HL-60/S4 (cell line): ENCODE data around the gene EEF2KMT.
"Not testable (repeated sequence)": the region's sequence is repeated elsewhere in the genome, so short reads cannot be mapped to it uniquely, and the experiment has no call there.

ENCODE experiments used
- in situ Hi-C: fragments of 300-500 bp; cut with MboI; formaldehyde crosslinking; loops from 2 replicates; pipeline ENCODE4 v1.14.3; 2022; ENCODE audit warnings: low sequenced_read_pairs

Gene EEF2KMT

GRCh38 chr16:5096437-5097060, 1.0 kb downstream of the EEF2KMT start:
- in situ Hi-C loops = not testable (repeated sequence)

- in situ Hi-C loops = not testable (repeated sequence)
Observed at GRCh38 chr16:5095145-5095830, 2.3 kb downstream of the EEF2KMT start.

DNA sequence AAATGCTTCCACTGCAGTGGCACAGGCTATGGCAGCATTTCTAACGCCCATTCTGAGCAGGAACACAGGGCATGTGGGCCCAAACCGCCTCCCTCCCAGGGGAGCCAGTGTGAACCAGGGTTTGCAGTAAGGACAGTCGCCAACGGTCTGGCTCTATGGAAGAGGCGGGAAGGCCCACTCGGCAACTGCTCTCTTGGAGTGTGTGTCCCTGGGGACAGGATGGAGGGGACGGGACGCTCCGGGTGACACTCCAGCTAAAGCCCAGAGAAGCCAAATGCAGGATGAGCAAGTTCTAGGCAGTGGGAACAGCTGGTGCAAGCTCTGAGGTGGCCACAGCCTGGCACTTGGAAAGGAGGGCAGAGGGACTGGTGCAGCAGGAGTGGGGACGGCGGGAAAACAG, 3.8 kb downstream of the EEF2KMT start:
- in situ Hi-C loops = not testable (repeated sequence)

DNA sequence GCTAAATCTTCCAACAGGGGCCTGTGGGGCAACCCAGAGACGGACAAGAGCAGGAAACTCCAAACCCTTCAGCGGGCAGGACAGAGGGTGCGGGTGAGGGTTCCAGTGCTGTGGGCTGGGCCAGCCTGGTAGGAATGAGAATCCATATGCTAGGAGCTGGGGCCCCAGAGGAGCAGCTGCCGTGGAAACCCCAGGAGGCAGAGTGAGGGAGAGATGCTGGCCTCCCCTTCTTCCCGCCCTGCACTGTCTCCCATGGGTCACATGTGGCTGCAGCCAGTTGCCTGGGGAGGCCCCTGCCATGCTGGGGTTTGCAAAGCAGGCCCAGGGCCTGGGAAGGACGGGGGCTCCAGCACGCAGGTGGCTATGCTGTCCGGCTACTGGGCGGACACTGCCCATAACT, 4.5 kb downstream of the EEF2KMT start:
- in situ Hi-C loops = not testable (repeated sequence)

- in situ Hi-C loops = not testable (repeated sequence)
Observed at GRCh38 chr16:5090592-5090991, 7.0 kb downstream of the EEF2KMT start.

GRCh38 chr16:5089911-5090555, 7.6 kb downstream of the EEF2KMT start:
- in situ Hi-C loops = not testable (repeated sequence)

DNA sequence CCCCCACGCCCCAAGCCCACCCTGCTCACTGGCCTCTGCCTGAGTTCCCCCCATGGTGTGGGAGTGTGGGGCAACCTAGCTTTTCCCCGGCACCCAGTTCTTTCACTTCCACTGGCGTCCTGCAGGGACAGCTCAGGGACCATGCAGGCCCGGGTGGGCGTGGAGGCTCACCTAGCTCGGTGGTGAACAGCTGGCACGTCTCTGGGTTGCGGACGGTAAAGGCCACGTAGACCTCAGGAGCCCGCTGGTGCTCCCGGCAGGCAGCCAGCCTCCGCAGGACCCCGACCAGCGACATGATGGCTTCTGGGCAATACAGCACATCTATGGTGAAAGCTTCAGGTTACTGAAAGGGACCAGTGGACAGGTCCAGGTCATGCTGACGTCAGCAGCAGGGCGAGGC, 8.7 kb downstream of the EEF2KMT start:
- in situ Hi-C loops = not testable (repeated sequence)

GRCh38 chr16:5088086-5088790, 9.4 kb downstream of the EEF2KMT start:
- in situ Hi-C loops = not testable (repeated sequence)

GRCh38 chr16:5085716-5086115, 11.9 kb downstream of the EEF2KMT start:
- in situ Hi-C loops = not testable (repeated sequence)

DNA sequence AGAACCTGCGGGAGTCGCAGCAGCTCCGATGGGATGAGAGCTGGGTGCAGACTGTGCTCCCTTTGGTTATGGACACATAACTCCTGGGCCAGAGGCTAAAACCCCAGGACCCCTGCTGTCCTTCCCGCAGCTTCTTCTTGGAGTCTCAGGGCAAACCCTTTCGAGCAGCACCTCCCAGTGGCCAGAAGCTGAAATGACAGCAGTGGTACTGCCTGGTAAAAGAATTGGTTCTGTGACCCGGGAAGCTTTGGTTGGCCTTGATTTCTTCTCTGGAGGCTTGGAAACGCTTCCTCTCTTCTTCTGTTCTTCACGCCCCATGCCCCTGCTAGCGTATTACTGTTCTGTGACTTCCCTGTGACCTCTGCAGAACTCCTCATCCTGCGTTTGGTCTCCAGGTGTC, 12.8 kb downstream of the EEF2KMT start:
- in situ Hi-C loops = not testable (repeated sequence)

DNA sequence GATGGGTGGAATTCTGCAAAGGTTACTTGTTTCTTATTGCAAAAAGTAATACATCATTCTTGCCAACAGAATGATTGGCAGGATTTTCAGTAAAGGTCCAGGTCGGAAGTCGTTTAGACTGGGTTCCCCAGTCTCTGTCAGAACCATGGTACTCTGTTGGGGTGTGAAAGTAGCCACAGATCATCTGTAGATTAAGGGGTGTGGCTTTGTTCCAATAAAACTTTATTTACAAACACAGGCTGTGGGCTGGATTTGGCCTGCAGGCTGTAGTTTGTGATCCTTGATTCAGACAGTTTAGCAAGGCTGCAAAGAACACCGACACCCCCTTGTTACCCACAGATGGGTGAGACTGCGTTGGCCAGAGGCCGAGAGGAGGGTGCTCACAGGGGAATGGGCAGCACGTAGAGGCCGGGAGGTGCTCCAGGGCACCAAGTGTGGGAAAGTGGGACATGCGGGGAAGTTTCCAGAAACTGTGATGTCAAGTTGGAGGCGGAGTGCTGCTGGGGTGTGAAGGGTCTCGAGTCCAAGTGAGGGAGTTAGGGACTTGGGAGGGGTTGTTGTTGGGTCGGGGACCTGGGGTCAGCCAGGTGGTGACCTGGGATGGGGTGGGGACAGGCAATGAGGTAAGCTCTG, 13.4 kb downstream of the EEF2KMT start:
- in situ Hi-C loops = not testable (repeated sequence)

DNA sequence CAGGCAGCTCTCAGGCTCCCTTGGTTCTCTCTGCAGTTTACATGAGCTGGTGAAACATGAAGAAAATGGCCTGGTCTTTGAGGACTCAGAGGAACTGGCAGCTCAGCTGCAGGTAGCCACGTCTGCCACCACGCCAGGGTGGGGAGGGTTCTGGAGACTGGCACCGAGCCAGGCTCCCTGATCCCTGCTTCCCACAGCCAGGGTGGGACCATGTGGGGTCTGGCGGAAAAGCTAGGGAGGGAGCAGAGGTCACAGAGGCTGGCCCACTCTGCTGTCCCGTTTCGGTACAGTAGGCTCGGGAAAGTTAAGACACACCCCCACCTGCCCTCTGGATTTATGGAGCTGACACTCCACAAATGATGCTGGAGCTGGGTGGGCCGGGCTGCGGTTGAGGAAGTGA, 13.9 kb downstream of the EEF2KMT start:
- in situ Hi-C loops = not testable (repeated sequence)

DNA sequence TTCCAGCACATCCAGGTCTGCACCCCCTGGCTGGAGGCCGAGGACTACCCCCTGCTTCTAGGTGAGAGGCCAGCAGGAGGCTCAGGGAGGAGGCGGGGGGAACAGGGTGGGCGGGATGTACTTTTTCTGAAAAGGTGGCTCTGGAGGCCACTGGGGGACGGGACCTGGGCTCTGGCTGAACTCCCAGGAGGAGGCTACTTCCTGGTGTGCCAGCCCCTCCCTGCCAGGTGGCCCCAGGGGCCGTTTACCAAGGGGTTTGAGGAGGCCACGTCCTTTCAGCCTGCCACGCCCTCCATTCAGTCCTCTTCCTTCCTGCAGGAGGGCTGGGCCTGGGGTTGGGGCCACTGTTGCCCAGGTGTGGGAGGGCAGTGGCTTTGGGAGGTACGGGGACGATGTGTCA, 16.6 kb downstream of the EEF2KMT start:
- in situ Hi-C loops = not testable (repeated sequence)

DNA sequence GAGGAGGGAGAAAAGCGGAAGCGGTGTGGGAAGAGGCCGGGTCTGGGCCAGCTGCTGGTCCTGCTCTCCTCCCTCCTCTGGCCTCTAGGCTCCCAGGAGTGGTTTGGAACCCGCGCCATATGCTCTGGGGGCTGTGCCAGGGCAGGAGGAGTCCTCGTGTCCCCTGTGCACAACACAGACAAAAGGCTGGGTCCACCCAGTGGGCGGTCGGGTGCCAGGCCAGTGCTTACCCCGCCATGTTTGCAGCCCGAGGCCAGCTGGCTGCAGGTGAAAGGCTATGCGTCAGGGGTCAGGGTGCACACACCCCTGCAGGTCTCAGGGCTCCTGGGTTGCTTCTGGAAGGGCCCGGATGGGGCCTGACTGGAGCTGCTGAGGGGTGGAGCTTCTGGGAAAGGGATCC, 17.1 kb downstream of the EEF2KMT start:
- in situ Hi-C loops = not testable (repeated sequence)

GRCh38 chr16:5078626-5079025, 19.0 kb downstream of the EEF2KMT start:
- in situ Hi-C loops = no loop called here

GRCh38 chr16:5077304-5077703, 20.3 kb downstream of the EEF2KMT start:
- in situ Hi-C loops = no loop called here

DNA sequence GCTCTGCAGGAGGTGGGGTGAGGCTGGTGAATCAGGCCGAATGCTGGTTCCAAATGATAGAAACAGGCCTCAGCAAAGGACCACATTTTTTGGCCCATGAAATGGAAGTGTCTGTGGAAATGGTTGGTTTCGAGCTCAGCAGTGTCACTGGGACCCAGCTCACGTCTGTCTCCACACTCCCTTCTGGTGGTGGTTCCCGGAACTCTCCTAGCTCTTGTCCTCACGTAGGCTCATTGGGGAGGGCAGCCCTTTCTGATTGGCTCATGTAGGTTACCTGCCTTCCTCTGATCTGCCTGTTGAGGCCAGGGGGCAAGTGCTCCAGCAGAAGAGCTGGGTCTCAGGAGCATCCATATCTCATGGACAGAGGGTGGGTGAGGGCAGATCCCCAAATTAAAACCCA, 22.0 kb downstream of the EEF2KMT start:
- in situ Hi-C loops = no loop called here

- in situ Hi-C loops = not testable (repeated sequence)
Observed at GRCh38 chr16:5073771-5074170, 23.8 kb downstream of the EEF2KMT start.

DNA sequence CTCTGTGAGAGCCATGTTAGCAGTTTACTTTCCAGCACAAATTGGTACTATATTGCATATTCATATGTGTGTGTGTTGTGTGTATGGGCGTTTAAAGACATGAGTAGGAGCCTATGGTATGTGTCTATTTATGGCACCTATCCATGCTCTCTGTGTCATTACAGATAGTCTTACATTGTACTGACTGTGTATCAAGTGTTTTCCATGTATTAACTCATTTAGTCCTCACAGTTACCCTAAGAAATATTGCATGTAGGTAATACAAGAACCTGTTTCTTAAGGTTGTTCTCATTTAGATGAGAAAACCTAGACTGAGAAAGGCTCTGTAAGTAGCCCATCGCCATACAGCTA, 24.3 kb downstream of the EEF2KMT start:
- in situ Hi-C loops = no loop called here

DNA sequence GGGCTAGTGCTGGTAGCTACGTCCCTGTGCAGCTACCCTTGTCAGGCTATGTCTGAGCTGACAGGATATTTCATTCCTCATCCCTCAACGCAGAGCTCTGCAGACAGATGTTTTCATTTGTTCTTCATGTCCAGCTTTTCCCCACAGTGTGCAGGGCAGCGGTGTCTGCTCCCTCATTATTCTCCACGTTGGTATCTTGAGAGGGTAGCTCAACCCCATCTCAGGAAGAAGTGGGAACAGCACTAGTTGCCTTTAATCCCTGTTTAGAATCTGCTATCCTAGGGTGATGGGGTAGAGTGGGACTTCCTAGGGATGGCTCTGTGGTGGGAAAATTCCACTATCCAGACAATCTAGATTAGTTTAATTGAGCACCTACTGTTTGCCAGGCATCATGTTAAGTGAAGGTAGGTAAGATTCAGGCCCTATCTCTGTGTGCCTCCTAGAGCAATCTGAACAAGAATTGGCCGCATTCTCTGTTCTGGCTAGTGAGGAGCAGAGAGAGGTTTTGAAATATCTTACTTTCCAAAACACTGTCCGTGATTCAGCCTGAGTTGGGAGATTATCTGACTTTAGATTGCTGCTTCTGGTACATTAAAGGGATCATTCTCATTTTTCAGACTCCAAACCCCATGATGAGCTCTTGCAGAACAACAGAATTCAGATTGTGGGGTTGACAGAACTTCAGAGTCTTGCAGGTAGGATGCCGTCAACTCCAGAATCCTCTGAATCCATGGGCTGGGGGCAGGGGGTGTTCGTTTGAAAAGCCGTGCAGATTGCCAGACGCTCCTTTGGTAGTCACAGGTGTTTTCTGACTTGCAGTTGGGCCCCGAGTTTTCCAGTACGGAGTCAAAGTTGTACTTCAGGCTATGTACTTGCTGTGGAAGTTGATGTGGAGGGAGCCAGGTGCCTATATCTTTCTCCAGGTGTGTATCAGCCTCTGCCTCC, 25.0 kb downstream of the EEF2KMT start:
- in situ Hi-C loops = no loop called here
